PC-3 (cell line): ENCODE results near the gene PITX1. TPM values are rescaled to one million over a fixed set of nuclear protein-coding genes. Genes with fewer than 3 reads are reported as not detected.

ENCODE experiments used
- ATAC-seq: fragments of 200-7000 bp; cut with Tn5 transposase; 2 replicates; pipeline ENCODE4 v1.9.1; 2020; ENCODE audit warnings: mild to moderate bottlenecking, moderate library complexity
- BruUV-seq: library from RNA; stranded (reverse); fragments of 400-500 nt; replicated peaks from 2 replicates; lab custom pipeline; 2021; lab: Mats Ljungman, UMichigan
- CTCF ChIA-PET: fragments of 300-600 bp; sonication (Branson Sonifier 250); formaldehyde crosslinking; loops from one replicate; lab custom pipeline; 2022; ENCODE audit warnings: antibody characterized with exemption; lab: Charles Lee
- POLR2A ChIA-PET: fragments of 300-600 bp; sonication (Branson Sonifier 250); formaldehyde crosslinking; loops from one replicate; lab custom pipeline; 2022; ENCODE audit warnings: antibody characterized with exemption; ENCODE audit not compliant: unreplicated experiment; lab: Charles Lee
- DNase-seq: peaks from one replicate; pipeline ENCODE4 v3.0.0-alpha.2; 2015
- H2AFZ ChIP-seq: fragments of 300-600 bp; sonication (generic); 2 replicates; pipeline ENCODE4 v1.6.0; 2016; ENCODE audit warnings: antibody characterized with exemption, low read length
- H3F3A ChIP-seq: fragments of 300-600 bp; sonication (generic); one replicate; pipeline ENCODE4 v1.6.0; 2017; ENCODE audit warnings: antibody characterized with exemption, low read length, control low read depth, mild to moderate bottlenecking; ENCODE audit not compliant: unreplicated experiment
- H3K27ac ChIP-seq: fragments of 300-600 bp; sonication (generic); 2 replicates; pipeline ENCODE4 v1.5.1; 2016; ENCODE audit warnings: mild to moderate bottlenecking, low read length
- H3K27me3 ChIP-seq: fragments of 300-600 bp; sonication (generic); 2 replicates; pipeline ENCODE4 v1.6.1; 2016; ENCODE audit warnings: low read length, mixed read lengths
- H3K36me3 ChIP-seq: fragments of 300-600 bp; sonication (generic); 2 replicates; pipeline ENCODE4 v1.6.1; 2016; ENCODE audit warnings: low read depth, mixed run types, low read length, mixed read lengths
- H3K4me1 ChIP-seq: fragments of 300-600 bp; sonication (generic); 2 replicates; pipeline ENCODE4 v1.5.1; 2016; ENCODE audit warnings: low read length; ENCODE audit not compliant: insufficient read depth
- H3K4me2 ChIP-seq: fragments of 300-600 bp; sonication (generic); 2 replicates; pipeline ENCODE4 v1.6.0; 2016; ENCODE audit warnings: low read length
- H3K4me3 ChIP-seq: fragments of 300-600 bp; sonication (generic); 2 replicates; pipeline ENCODE4 v1.5.1; 2016; ENCODE audit warnings: mild to moderate bottlenecking, low read length, mixed read lengths
- H3K79me2 ChIP-seq: fragments of 300-600 bp; sonication (generic); 2 replicates; pipeline ENCODE4 v1.6.1; 2017; ENCODE audit warnings: low read length, mixed read lengths
- H3K9ac ChIP-seq: fragments of 300-600 bp; sonication (generic); 2 replicates; pipeline ENCODE4 v1.6.0; 2016; ENCODE audit warnings: mild to moderate bottlenecking, low read length
- H3K9me2 ChIP-seq: fragments of 300-600 bp; sonication (generic); replicated peaks from 2 replicates; pipeline ENCODE4 v1.6.1; 2016; ENCODE audit warnings: mixed run types, low read length, mixed read lengths
- H3K9me3 ChIP-seq: fragments of 300-600 bp; sonication (generic); 2 replicates; pipeline ENCODE4 v1.6.1; 2016; ENCODE audit warnings: low read length, mixed read lengths
- H4K20me1 ChIP-seq: fragments of 300-600 bp; sonication (generic); 2 replicates; pipeline ENCODE4 v1.6.1; 2016; ENCODE audit warnings: low read length, mixed read lengths
- CTCF ChIP-seq: fragments of 300-600 bp; sonication (generic); conservative IDR thresholded peaks from 2 replicates; pipeline ENCODE4 v1.5.1; 2017; ENCODE audit warnings: antibody characterized with exemption, low read depth, mild to moderate bottlenecking, low read length
- EZH2 ChIP-seq: fragments of 300-600 bp; sonication (generic); IDR thresholded peaks from one replicate; pipeline ENCODE4 v1.6.1; 2017; ENCODE audit warnings: antibody characterized with exemption, mild to moderate bottlenecking, low read length; ENCODE audit not compliant: unreplicated experiment
- EZH2phosphoT487 ChIP-seq: fragments of 300-600 bp; sonication (generic); IDR thresholded peaks from 2 replicates; pipeline ENCODE4 v1.6.1; 2018; ENCODE audit warnings: mild to moderate bottlenecking, antibody characterized with exemption, low read length, borderline replicate concordance
- intact Hi-C: fragments of 100-400 bp; cut with micrococcal nuclease; formaldehyde crosslinking; loops from 2 replicates; pipeline ENCODE4 v1.9.0; 2023
- total RNA-seq: library from RNA; depleted of rRNA; stranded (reverse); fragments of >200 nt; gene quantifications from 2 replicates; pipeline ENCODE4 v1.2.3, GENCODE V29; 2014

PITX1 gene
- total RNA-seq, 1 experiment from 2014 or later = 40.8 TPM

- POLR2A ChIA-PET = no interaction called here
- no peaks in the 10 kb centered on the region for H3K9me3 ChIP-seq
- no peaks in the 10 kb centered on the region for H3F3A ChIP-seq
- DNase-seq (no peak), ATAC-seq (no peak)
- no peak for TF ChIP-seq EZH2
- TF ChIP-seq CTCF = no peak
- TF ChIP-seq EZH2phosphoT487 = no peak
- H3K27ac ChIP-seq = no peak overlapping the region
- no peak overlapping the region for H3K4me2 ChIP-seq
- no peaks in the 10 kb centered on the region for H4K20me1 ChIP-seq
- no peak overlapping the region for H3K4me3 ChIP-seq
- H3K4me1 ChIP-seq = no peaks in the 10 kb centered on the region
- no peak overlapping the region for H2AFZ ChIP-seq
- no peaks in the 10 kb centered on the region for H3K9me2 ChIP-seq
- H3K79me2 ChIP-seq = no peaks in the 10 kb centered on the region
- intact Hi-C loops = no loop called here
- H3K36me3 ChIP-seq = no peaks in the 10 kb centered on the region
- no peak overlapping the region for H3K9ac ChIP-seq
- CTCF ChIA-PET = no interaction called here
- no TSS peak for BruUV-seq
- no peaks in the 10 kb centered on the region for H3K27me3 ChIP-seq
These were observed 28.4 kb upstream of the PITX1 start for GRCh38 chr5:135062216-135063055.

GRCh38 chr5:135061001-135061400, 27.0 kb upstream of the PITX1 start:
- Histone ChIP-seq H3K4me2 (no peak overlapping the region), H2AFZ (no peak overlapping the region), H3K27me3 (no peaks in the 10 kb centered on the region), H3K36me3 (no peaks in the 10 kb centered on the region), H3K9me3 (no peaks in the 10 kb centered on the region), H3K27ac (no peak overlapping the region), H3K9ac (no peak overlapping the region), H3K79me2 (no peaks in the 10 kb centered on the region), H3K4me3 (no peak overlapping the region), H3K4me1 (no peaks in the 10 kb centered on the region), H3K9me2 (no peaks in the 10 kb centered on the region), H3F3A (no peaks in the 10 kb centered on the region), H4K20me1 (no peaks in the 10 kb centered on the region)
- POLR2A ChIA-PET = no interaction called here
- CTCF ChIA-PET = no interaction called here
- BruUV-seq = no TSS peak
- DNase-seq (no peak), ATAC-seq (no peak)
- TF ChIP-seq EZH2phosphoT487 = no peak
- no peak for TF ChIP-seq EZH2
- no peak for TF ChIP-seq CTCF
- intact Hi-C loops = no loop called here

- no peak overlapping the region for H3K9ac ChIP-seq
- no peaks in the 10 kb centered on the region for H3K27me3 ChIP-seq
These were observed 26.0 kb upstream of the PITX1 start for GRCh38 chr5:135060021-135060420.

More at GRCh38 chr5:135060021-135060420, 26.0 kb upstream of the PITX1 start:
- Histone ChIP-seq H3K4me3 (no peak overlapping the region), H2AFZ (no peak overlapping the region), H3K36me3 (no peaks in the 10 kb centered on the region), H3K9me2 (no peaks in the 10 kb centered on the region), H3K4me2 (no peak overlapping the region), H3F3A (no peaks in the 10 kb centered on the region), H3K4me1 (no peaks in the 10 kb centered on the region), H3K79me2 (no peaks in the 10 kb centered on the region), H3K27ac (no peak overlapping the region), H3K9me3 (no peaks in the 10 kb centered on the region), H4K20me1 (no peaks in the 10 kb centered on the region)
- no peak for DNase-seq
- no TSS peak for BruUV-seq
- TF ChIP-seq EZH2phosphoT487 (no peak), EZH2 (no peak), CTCF (no peak)
- intact Hi-C loops = no loop called here
- ChIA-PET CTCF (no interaction called here), POLR2A (no interaction called here)
- ATAC-seq = no peak
